ENCODE measurements around the gene WDR13.

GRCh38 chrX:48590203-48591103 lies 6.8 kb upstream of the WDR13 start:
- TF ChIP-seq EZH2 (IDR thresholded peaks at IDR 0.05; ENCODE audit: borderline replicate concordance, low read depth, low read length, severe bottlenecking): no peak
- TF ChIP-seq CTCF (IDR thresholded peaks at IDR 0.05; ENCODE audit: borderline replicate concordance, extremely low read depth, low read length, poor library complexity, severe bottlenecking): no peak
